Smooth muscle cell of the coronary artery (primary cell): Measurements from ENCODE around the gene DUOXA2. TPM values are rescaled to one million over a fixed set of nuclear protein-coding genes. Genes with fewer than 3 reads are reported as not detected.

Experiments
- total RNA-seq: library from RNA; depleted of rRNA; stranded (reverse); fragments of >200 nt; gene quantifications from 2 replicates; pipeline ENCODE4 v1.2.3, GENCODE V29; 2014; ENCODE audit warnings: low replicate concordance

The DUOXA2 gene
- total RNA-seq = not detected in 2 replicates

GRCh38 chr15:45114076-45114750 is at the start of gene DUOXA2, which contains the start of gene DUOX2:
DUOXA2 (plus strand) TSS chr15:45114326; CDS start chr15:45114606, 280 bp downstream.
DUOX2 (minus strand) TSS chr15:45114172; CDS start chr15:45113411, 761 bp downstream.

GRCh38 chr15:45129651-45130129 is 15.6 kb downstream of the DUOXA2 start, which contains the start of the genes DUOX1 and DUOXA1:
DUOX1 (plus strand) TSS chr15:45129994; CDS start chr15:45131967, 1,973 bp downstream.
DUOXA1 (minus strand) TSS chr15:45129879; CDS start chr15:45123014, 6,865 bp downstream.

Other genes starting within 250 kb of the DUOXA2 start
- gene TERB2, start 157.6 kb upstream of the DUOXA2 start, total RNA-seq = not detected in 2 replicates
- gene SORD, start 91.1 kb upstream of the DUOXA2 start, total RNA-seq = 7.1 and 9.5 TPM in 2 replicates
- gene DUOX2, start 154 bp upstream of the DUOXA2 start, total RNA-seq = under 0.01 TPM in 1 of 2 replicates, not detected in the other
- 0.59 TPM in 1 of 2 replicates, not detected in the other for gene DUOXA1, start 15.6 kb downstream of the DUOXA2 start, total RNA-seq
- 0.08 and 0.59 TPM in 2 replicates for gene DUOX1, start 15.7 kb downstream of the DUOXA2 start, total RNA-seq
- gene SHF, start 73.6 kb downstream of the DUOXA2 start, total RNA-seq = 1.3 and 1.7 TPM in 2 replicates
- gene SLC28A2, start 137.9 kb downstream of the DUOXA2 start, total RNA-seq = not detected in 2 replicates